ENCODE data around the gene ADD2. TPM values are rescaled to one million over a fixed set of nuclear protein-coding genes. Genes with fewer than 3 reads are reported as not detected.

ADD2 gene
- total RNA-seq, 2 donors from 2014 or later: 2.3 to 7.6 TPM

- ATAC-seq: no peak
Observed at GRCh38 chr2:70709275-70710037, 58.5 kb downstream of the ADD2 start.

GRCh38 chr2:70708376-70709199 is 59.4 kb downstream of the ADD2 start:
- 65 to 67% methylated on average over 3 of the region's 3 CpGs for WGBS, 2 donors
- no peak for ATAC-seq

More at GRCh38 chr2:70709275-70710037, 58.5 kb downstream of the ADD2 start:
- no peaks in the 10 kb centered on the region for H3K9me3 ChIP-seq
- H3K36me3 ChIP-seq (replicated peaks in 1 of 2; ENCODE audit: insufficient read depth in 1 of 2, low read depth in 2 of 2): no peaks in the 10 kb centered on the region
- 83 to 85% methylated on average over 9 of the region's 9 CpGs for WGBS, 2 donors
- H3K4me1 ChIP-seq: no peaks in the 10 kb centered on the region
- H3K27me3 ChIP-seq: no peaks in the 10 kb centered on the region
- no peak overlapping the region for H3K27ac ChIP-seq
- TF ChIP-seq POLR2A (IDR thresholded peaks at IDR 0.05) (no peak), CTCF (IDR thresholded peaks at IDR 0.05) (no peak)
- intact Hi-C loops (cut with DNase I): no loop called here
- no peak overlapping the region for H3K4me3 ChIP-seq
- DNase-seq: no peak

GRCh38 chr2:70707706-70708105 is 60.3 kb downstream of the ADD2 start:
- WGBS, 2 donors: 92 to 100% methylated on average over 1 of the region's 1 CpG
- H3K27ac ChIP-seq: no peak overlapping the region
- no peaks in the 10 kb centered on the region for H3K9me3 ChIP-seq
- H3K27me3 ChIP-seq: no peaks in the 10 kb centered on the region
- no peaks in the 10 kb centered on the region for H3K4me1 ChIP-seq
- no peaks in the 10 kb centered on the region for H3K36me3 ChIP-seq (replicated peaks in 1 of 2; ENCODE audit: insufficient read depth in 1 of 2, low read depth in 2 of 2)
- intact Hi-C loops (cut with DNase I): no loop called here
- TF ChIP-seq POLR2A (IDR thresholded peaks at IDR 0.05) (no peak), CTCF (IDR thresholded peaks at IDR 0.05) (no peak)
- H3K4me3 ChIP-seq: no peak overlapping the region
- DNase-seq: no peak
- no peak for ATAC-seq

More at GRCh38 chr2:70708376-70709199, 59.4 kb downstream of the ADD2 start:
- Histone ChIP-seq H3K27ac (no peak overlapping the region), H3K4me1 (no peaks in the 10 kb centered on the region), H3K9me3 (no peaks in the 10 kb centered on the region), H3K4me3 (no peak overlapping the region), H3K27me3 (no peaks in the 10 kb centered on the region), H3K36me3 (replicated peaks in 1 of 2; ENCODE audit: insufficient read depth in 1 of 2, low read depth in 2 of 2) (no peaks in the 10 kb centered on the region)
- TF ChIP-seq CTCF (IDR thresholded peaks at IDR 0.05): no peak
- no peak for TF ChIP-seq POLR2A (IDR thresholded peaks at IDR 0.05)
- intact Hi-C loops (cut with DNase I): no loop called here
- DNase-seq: no peak

- Histone ChIP-seq H3K4me1 (no peaks in the 10 kb centered on the region), H3K27ac (no peak overlapping the region), H3K36me3 (replicated peaks in 1 of 2; ENCODE audit: insufficient read depth in 1 of 2, low read depth in 2 of 2) (no peaks in the 10 kb centered on the region), H3K4me3 (no peak overlapping the region), H3K27me3 (no peaks in the 10 kb centered on the region), H3K9me3 (no peaks in the 10 kb centered on the region)
- ATAC-seq (no peak), DNase-seq (no peak)
- WGBS, 2 donors: 90 to 96% methylated on average over 10 to 36 of the region's 36 CpGs
- TF ChIP-seq POLR2A (IDR thresholded peaks at IDR 0.05): no peak
- no peak for TF ChIP-seq CTCF (IDR thresholded peaks at IDR 0.05)
- intact Hi-C loops (cut with DNase I): no loop called here
Observed at GRCh38 chr2:70706026-70706795, 61.8 kb downstream of the ADD2 start.
